Neutrophil (primary cell): Measurements from ENCODE around the gene GABBR2.

ENCODE experiments used
- H3K27ac ChIP-seq: fragments of 200-600 bp; sonication (generic); 2 replicates; pipeline ENCODE4 v1.5.1; 2016; ENCODE audit warnings: mild to moderate bottlenecking, moderate library complexity
- H3K27me3 ChIP-seq: fragments of 200-600 bp; sonication (generic); 2 replicates; pipeline ENCODE4 v1.6.0; 2016; ENCODE audit warnings: mild to moderate bottlenecking
- H3K36me3 ChIP-seq: fragments of 200-600 bp; sonication (generic); 2 replicates; pipeline ENCODE4 v1.5.1; 2017
- H3K4me1 ChIP-seq, 2 experiments: fragments of 200-600 bp in 1 of 2; sonication (generic) in 1 of 2; 1 replicate in 1 of 2; 2 replicates in 1 of 2; pipeline versions ENCODE4 v1.5.1 to v1.6.1; 2013 to 2016; ENCODE audit warnings: low read depth in 1 of 2, low read length in 1 of 2, mild to moderate bottlenecking in 1 of 2, moderate library complexity in 1 of 2; ENCODE audit not compliant: control insufficient read depth in 1 of 2, insufficient read depth in 1 of 2
- H3K4me3 ChIP-seq, 2 experiments: fragments of 200-600 bp in 1 of 2; sonication (generic) in 1 of 2; 1 replicate in 1 of 2; 2 replicates in 1 of 2; pipeline ENCODE4 v1.5.1; 2013 to 2016; ENCODE audit warnings: low read depth in 1 of 2, low read length in 1 of 2, mild to moderate bottlenecking in 1 of 2, moderate library complexity in 1 of 2
- H3K9me3 ChIP-seq: fragments of 200-600 bp; sonication (generic); 2 replicates; pipeline ENCODE4 v1.5.1; 2016
- CTCF ChIP-seq: fragments of 200-600 bp; sonication (generic); IDR thresholded peaks from 2 replicates; pipeline ENCODE4 v1.5.1; 2016; ENCODE audit warnings: antibody characterized with exemption

Gene GABBR2

GRCh38 chr9:98300611-98301010 lies 408.1 kb downstream of the GABBR2 start:
- Histone ChIP-seq H3K27ac (no peak overlapping the region), H3K27me3 (peaks cover 13% of the 10 kb centered on the region), H3K4me3 (no peak overlapping the region), H3K4me1 (no peaks in the 10 kb centered on the region), H3K36me3 (no peaks in the 10 kb centered on the region), H3K9me3 (no peaks in the 10 kb centered on the region)
- TF ChIP-seq CTCF, result no peak

- H3K4me1 ChIP-seq, result no peaks in the 10 kb centered on the region
- peaks cover 18% of the 10 kb centered on the region for H3K27me3 ChIP-seq
- no peak overlapping the region for H3K27ac ChIP-seq
- H3K36me3 ChIP-seq, result no peaks in the 10 kb centered on the region
- no peak overlapping the region for H3K4me3 ChIP-seq
- no peaks in the 10 kb centered on the region for H3K9me3 ChIP-seq
- TF ChIP-seq CTCF, result no peak
These were observed 410.3 kb downstream of the GABBR2 start for GRCh38 chr9:98298476-98298875.

DNA sequence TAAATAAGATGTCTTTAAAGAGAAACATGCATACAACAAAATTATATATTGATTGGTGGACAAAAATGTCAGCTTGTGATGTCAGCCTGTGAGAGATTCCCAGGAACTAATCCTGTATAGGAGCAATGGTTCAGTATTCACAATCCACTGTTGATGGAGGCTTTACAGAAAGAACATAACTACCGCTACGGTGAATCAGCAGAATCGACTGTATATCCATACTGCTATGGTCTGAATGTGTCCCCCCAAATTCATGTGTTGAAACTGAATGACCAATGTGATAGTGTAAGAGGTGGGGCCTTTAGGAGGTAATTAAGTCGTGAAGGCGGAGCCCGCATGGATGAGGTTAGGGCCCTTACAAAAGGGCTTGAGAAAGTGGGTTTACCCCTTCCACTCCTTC lies 412.9 kb downstream of the GABBR2 start:
- Histone ChIP-seq H3K4me3 (no peak overlapping the region), H3K4me1 (no peaks in the 10 kb centered on the region), H3K36me3 (no peaks in the 10 kb centered on the region), H3K27me3 (peaks cover 39% of the 10 kb centered on the region), H3K27ac (no peak overlapping the region), H3K9me3 (no peaks in the 10 kb centered on the region)
- no peak for TF ChIP-seq CTCF

- no peak overlapping the region for H3K4me3 ChIP-seq
- H3K4me1 ChIP-seq, result no peaks in the 10 kb centered on the region
- no peak overlapping the region for H3K27ac ChIP-seq
- no peaks in the 10 kb centered on the region for H3K9me3 ChIP-seq
- no peaks in the 10 kb centered on the region for H3K36me3 ChIP-seq
- TF ChIP-seq CTCF, result no peak
- peaks cover 33% of the 10 kb centered on the region for H3K27me3 ChIP-seq
These were observed 416.9 kb downstream of the GABBR2 start for GRCh38 chr9:98291820-98292219.

DNA sequence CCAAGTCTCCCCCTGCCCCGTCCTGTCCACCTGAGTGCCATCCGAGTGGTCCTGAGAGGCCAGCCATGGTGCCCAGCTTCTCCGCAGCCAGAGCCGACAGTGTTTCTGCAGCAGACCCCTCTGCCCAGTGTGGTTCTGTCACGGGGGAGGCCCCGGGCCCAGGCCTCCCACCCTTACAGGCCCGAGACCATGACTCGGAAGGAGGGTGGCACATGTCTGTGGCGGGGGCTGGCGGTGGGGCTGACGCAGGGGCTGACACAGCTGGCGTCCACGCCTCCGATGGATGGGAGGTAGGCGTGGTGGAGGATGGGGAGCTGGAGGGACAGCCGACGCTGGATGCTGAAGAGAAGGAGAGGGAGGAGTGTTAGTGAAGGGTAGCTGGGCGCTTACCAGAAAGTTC lies 418.3 kb downstream of the GABBR2 start:
- Histone ChIP-seq H3K27ac (no peak overlapping the region), H3K9me3 (no peaks in the 10 kb centered on the region), H3K4me3 (no peak overlapping the region), H3K27me3 (peaks cover 25% of the 10 kb centered on the region), H3K4me1 (no peaks in the 10 kb centered on the region), H3K36me3 (no peaks in the 10 kb centered on the region)
- TF ChIP-seq CTCF, result no peak

DNA sequence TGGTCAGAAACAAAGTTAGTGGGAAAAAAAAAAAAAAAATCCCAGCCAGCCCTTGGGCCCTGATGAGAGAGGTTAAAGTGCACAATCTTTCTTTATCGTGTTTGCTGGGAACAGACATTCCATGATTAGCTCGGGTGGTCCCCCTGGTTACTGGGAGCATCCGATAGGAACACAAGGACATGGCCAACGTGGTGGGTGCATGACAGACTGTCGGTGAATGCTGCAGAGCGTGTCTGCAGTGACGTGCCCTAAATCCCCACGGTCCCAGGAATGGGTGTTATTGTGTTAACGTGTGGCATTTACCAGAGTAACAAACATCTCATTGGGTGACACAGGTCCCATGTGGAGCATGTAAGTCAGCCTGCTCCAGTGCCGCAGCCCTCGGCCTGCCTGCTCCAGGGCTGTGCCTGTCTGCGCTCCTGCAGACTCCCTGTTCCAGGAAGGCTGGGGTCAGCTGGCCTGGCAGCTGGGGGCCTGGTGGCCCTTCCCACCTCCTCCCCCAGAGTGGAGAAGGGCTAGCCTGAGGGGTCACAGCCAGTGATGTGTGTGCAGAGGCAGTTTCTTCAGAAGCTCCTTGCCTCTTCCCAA lies 419.0 kb downstream of the GABBR2 start:
- no peaks in the 10 kb centered on the region for H3K9me3 ChIP-seq
- TF ChIP-seq CTCF, result no peak
- H3K27me3 ChIP-seq, result peaks cover 31% of the 10 kb centered on the region
- no peak overlapping the region for H3K4me3 ChIP-seq
- no peaks in the 10 kb centered on the region for H3K36me3 ChIP-seq
- no peak overlapping the region for H3K27ac ChIP-seq
- H3K4me1 ChIP-seq, result no peaks in the 10 kb centered on the region
